Measurements from ENCODE around the gene LARP1B.

DNA sequence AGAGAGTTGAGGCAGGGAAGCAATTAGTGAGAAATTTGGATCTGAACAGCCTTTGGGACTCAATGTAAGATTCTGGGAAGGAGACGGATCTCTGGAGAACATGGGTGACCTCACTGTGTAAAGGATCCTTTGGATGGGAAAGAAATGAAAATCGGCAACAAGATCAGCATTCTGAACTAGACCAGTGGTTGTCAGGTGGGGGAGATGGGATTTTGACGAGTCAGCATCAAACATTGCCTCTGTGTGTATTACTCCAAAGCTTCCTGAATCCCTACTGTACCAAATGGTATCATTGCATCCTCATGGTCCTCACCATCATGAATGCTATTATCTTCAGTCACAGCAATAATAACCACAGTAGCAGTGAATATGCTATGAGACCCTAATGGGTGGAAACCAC lies 173.7 kb downstream of the LARP1B start:
- no peak for TF ChIP-seq CTCF (IDR thresholded peaks at IDR 0.05; ENCODE audit: insufficient read depth, low read depth, low read length)
- TF ChIP-seq EZH2 (IDR thresholded peaks at IDR 0.05; ENCODE audit: insufficient read depth, low read length): no peak
